ENCODE measurements around the gene ZBTB38.

ZBTB38 gene

DNA sequence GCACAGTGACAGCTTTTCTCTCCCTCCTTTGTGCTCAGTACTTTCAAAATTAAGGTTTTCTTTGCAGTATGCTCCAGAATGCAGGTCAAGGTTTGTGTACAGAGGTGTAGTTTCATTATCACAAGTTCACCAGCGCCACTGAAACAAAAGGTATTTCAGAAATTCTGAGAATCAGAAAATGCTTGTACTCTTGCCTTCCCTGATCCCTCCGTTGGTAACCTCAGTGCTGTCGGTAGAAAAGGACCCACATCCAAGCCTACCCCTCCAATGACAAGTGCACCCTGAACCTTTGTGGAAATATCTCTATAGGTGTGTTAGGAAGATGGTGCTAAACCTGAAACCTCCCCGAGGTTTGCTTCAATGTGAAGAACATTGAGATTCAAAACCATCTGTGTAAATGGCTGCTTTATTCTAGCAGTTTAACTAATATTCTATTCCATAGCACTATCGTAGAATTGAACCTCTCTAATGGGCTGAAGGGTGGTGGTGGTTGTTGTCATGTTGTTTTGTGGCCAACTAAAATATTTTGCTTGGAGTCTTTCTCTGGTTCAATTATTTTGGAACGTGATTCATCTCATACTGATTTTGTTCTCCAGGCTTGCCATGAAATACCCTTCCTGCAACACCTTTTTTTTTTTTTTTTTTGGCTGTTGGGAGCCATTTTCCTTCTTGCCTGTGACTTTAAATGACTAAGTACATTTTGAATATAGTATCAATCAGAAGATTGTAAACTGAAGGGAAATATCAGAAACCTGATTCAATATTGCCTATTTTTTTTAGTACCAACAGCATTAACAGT is 20.7 kb downstream of the ZBTB38 start:
- no peak for DNase-seq

DNA sequence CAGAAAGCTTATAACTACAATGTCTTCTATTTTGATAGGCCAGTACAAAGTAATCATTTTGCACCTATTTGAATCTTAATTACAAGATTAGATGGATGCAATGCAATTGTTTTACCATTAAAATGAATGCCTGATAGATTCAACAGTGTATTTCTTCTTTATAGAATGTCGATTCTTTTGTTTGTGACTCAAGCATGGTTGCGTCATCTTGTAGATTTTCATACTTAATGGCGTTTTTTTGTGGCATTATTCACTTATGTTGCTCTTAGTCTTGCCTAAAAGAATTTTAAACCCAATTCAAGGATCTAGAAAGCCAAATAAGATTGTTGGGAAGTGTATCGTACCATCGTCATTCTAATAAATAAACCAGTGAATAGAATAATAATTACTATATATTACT is 21.4 kb downstream of the ZBTB38 start:
- no peak for DNase-seq

DNA sequence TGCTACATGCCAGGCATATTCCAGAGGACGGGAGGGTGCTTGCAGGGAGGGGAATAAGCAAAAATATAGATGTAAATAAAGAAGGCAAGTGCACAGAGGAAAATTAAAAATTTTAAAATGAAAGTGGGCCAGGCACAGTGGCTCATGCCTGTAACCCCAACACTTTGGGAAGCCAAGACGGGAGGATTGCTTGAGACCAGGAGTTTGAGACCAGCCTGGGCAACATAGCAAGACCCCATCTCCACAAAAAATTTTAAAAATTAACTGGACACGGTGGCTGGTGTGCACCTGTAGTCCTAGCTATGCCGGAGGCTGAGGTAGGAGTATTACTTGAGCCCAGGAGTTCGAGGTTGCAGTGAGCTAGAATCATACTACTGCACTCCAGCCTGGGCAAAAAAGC is 22.4 kb downstream of the ZBTB38 start:
- no peak for DNase-seq

DNA sequence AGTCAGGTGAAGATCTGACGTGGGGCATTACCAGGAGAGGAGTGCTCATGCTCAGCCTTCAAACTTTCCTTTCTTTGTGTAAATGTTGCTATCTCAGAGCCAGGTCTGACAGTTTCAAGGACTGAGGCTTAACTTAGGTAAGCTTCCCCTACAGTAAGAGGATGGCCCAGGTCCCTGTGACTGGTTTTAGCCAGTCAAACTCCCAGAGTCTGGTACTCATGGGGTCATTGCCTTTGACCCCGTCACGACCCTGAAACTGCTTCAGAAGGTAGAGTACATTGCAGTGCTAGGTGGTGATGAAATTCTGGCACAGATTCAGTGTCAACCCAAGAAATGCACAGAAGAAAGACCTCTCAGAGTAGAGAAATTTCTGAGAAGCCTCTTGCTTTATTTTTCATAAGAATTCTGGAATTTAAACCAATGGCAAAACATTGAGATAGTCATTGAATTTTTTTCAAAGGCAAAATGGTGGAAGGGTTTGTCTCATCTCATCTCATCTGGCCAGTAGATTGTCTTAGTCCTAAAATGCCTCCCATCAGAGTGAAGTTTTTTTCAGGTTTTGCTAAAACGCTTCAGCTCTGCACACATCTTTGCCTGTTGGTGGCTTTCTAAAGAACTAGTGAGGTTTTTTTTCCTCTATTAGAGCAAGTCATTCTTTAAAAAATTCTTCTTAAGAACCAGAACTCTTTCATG is 23.1 kb downstream of the ZBTB38 start:
- DNase-seq: no peak

DNA sequence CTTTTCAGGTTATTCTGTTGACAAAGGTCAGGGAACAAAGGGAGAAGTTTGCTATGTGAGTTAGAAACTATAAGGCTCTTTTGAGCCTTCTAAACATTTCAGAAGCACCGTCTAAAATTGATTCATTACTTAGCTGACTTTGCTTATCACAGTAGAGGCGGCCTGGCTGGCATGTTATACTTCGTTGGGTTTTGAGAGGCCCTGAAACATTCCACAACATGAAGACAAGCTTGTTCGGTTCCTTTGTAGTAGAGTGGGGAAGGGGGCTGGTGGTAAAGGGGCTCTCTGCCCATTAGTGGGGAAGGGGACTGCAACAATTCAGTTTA is 23.6 kb downstream of the ZBTB38 start:
- no peak for DNase-seq

DNA sequence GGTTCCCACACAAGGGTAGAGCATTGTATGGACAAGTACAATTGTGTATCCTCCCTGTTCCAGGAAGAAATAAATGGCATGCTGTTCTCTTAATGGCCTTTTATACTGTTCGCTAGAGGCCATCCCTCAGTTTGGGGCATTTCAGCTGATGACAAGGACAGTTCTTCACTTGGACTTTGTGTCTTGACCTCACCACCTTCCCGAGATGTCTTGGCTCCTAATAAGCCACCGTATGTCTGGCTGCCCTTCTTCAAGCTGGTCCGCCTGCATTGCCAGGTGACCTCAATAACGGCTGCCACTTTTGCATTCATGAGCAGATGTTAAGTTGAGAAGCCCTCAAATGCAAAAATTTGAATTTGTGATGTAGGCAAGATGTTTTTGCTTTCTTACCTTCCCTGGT is 24.1 kb downstream of the ZBTB38 start:
- no peak for DNase-seq

DNA sequence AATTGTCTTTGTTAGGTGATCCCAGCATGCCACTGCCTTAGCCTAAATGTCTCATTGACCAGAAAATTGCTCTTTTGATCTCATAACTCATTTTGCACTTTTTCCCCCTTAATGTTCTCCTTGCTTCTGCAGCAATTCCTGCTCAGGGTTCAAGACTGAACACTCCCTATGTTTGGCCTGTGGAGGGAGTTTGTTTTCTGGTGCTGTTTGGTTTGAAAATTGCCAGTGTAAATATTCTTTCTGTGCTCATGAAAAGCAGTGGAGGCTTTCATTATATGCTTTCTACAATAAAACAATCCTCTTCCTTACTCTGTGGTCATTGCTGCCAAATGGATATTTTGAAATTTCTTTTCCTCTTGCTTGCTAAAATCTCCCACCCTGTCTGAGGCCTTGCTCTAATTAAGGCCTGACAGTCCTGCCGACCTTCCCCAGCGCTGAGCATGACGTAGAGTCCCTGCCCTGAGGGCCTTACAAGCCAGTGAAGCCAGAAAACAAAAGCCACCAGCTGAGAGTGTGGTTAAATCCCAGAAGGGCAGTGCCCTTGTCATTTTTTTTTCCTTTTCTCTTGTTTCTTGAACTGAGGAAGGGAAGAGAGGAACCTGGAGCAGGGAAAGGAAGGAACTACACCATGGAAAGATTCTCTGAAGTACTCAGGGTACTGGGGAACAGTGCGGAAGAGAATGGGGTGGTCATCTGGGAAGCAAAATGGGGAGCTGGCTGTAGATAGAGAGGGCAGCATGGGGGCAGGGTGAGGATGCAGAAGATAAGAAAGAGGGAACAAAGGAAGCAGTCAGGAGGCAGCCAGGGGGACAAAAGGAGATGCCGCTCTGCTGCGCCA is 24.8 kb downstream of the ZBTB38 start:
- DNase-seq: no peak

DNA sequence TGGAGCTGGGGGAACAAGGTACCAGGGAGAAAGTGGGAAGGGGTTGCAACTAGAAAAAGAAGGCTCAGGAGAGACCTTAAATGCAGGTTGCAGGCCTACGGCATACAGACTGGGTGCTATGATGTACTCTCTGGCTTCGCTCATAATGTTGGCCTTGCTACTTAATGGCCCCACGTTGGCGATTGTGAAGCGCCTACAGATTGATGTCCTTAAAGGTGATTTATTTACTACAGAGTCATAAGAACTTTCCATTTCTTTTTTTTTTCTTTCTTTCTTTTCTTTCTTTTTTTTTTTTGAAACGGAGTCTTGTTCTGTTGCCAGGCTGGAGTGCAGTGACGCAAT is 25.4 kb downstream of the ZBTB38 start:
- DNase-seq: no peak

DNA sequence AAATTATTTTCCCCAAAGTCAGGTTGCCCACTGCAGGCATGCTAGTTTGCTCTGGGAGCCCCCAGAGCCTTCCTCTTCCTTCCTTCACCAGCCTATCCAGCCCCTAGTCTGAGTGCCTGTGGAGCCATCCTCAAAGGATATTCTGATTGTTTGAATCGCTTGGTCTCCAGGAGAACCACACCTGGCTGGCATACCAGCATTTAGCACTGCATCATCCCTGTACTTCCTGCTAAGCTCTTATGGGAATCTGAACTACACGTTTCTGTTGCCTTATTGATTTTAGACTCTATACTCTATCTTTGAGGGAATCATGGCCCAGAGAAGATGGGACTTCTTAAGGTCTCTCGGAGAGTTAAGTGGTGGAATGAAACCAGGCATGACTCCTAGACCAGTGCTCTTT is 26.3 kb downstream of the ZBTB38 start:
- DNase-seq: no peak

DNA sequence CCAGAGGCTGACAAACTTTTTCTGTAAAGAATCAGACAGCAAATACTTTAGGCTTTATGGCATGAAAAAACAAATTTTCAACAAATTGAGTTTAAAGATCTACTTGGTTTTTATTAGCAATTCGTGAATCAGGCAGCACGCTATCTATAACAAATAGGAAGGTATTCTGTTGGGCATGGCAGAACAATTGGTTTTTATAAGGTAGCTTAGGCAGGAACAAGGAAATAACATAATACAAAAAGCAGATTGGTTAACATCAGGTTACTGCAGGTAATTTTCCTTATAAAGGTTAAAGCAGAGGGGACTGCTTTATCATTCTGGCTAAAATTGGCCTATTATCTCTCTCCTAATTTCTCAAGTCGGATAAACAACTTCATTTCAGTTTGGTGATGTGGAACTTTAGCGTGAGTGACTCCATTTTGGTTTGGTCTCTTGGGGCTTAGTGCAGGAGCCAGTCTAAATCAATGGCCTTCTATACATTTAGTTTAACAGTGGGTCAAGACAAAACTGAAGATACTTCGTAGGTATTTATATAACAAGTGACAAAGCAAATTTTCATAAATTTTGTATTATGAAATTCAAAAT is 26.8 kb downstream of the ZBTB38 start:
- no peak for DNase-seq

DNA sequence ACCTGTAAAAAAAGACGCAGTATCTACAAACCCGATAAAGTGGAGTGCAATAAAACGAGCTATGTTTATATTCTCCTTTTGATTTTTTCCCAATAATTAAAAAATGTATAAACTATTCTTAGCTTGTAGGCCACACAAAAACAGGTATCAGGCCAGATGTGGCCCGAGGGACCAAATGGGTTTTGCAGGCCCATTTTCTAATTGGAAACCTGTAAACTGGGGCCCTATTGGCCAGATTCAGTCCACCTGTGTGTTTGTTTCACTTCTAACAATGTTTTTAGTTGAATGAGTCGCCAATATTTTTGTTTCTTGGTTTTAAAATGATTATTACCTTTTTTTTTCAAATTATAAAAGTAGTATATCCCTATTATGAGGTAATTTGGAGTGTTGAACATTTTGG is 29.7 kb downstream of the ZBTB38 start:
- DNase-seq: no peak

DNA sequence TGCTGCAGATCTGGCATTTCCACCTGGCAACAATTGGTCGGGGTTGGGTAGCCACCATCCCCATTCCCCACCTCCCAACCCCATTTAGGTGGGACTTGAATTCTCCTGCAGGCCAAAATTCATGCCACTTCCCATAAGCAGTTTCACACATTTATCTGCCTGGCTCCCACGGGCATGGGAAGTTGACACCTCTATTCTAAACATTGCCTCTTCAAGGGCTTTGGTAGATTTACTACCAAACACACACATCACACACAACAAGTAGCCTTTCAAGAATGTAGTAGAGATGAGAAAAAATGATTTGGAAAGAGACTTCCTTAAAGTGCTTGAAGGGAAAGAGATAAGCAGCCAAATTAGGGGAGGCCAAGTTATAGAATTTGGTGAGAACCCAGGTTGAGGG is 30.9 kb downstream of the ZBTB38 start:
- DNase-seq: no peak

DNA sequence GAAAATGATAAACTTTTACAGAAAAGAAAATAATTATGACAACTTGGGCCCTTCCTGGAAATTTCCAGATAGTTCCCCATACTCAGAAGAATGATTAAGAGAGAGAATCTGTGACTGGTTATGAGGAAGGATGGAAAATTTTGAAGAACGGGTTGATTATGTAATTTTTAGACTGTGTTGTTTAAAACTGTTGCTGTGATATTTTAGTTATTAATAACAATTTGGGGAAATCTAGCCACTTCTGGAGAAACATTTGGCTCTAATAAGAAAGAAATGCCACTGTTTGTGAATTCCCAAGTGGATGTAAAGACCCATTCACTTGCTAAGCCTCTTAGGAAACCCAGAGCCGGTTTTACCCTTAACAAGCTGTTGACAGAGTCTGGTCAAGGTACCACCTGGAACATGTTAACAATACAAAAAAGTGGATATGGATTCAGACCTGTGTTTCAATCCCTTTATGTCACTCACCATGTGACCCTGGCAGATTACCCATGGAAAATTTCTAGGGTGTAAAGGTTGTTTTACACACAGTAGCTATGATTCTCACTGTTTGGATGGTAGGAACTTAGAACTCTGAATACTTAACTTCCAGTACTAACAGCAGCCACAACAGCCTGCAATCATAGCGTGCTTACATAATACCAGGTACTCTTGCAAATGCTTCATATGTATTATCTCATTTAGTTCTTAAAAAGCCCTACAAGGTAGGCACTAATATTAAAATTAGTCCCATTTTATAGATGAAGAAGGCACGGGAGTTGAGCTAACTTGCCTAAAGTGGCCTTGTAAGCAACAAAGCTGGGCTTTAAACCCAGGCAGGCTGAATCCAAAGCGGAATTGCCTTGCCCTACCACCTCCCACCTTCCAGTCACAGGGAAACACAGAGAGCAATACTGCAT is 32.0 kb downstream of the ZBTB38 start:
- DNase-seq: no peak

DNA sequence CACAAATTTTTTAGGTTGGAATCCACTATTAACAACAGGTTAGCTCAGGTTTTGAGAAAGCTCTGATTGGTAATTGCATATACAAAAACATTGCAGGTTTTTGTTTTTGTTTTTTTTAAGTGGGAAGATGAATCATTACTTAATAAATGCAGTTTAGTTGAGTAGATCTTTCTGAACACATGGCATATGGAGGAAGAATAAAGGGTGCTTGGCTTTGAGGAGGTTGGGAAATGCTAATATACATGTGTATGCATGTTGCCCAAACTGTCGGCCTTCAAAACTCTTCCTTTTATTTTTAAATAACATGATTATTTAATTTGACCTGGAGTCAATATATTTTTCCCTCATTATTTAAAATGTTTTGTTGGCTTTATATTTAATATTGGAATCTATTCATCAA is 32.8 kb downstream of the ZBTB38 start:
- DNase-seq: no peak

DNA sequence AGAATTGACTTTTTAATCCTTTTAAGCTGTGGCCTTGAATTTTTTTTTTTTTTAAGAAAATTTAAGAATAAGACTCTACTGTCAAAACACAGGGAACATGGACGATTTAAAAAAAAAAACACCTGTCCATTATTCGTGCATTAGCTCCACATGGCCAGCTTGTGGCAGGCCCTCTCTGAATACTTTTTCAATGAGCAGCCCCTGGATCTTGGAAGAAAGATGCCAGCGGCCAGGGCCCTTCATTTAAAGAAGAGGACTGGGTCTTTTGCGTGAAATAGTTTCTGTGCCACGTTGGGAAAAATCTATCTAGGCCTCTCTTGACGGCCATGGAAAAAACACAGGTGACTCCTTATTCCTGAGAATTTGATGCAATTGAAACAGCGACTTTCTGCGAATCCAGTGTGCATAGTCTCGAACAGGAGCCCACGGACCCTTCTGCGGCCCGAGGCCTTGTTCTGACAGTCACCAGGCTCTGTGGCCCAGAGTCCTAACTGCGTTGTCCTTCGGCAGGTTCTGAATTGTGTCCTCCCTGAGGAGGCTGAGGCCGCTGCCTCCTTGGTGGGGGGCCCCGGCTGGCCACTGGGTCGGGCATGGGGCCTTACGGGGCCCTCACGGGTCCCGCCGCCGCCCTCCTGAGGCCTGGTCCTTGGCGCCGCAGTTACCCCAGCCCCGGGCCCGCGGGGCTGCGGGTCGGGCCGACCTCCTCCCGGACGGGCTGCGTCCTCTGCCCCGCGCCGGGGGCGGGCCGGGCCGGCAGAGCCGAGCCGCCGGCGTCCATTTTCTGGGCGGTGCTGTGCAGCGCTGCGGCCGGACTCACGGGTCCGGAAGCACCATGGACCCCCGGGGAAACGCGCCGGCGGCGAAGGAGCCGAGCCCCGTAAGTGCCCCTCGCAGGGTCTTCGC is 33.5 kb downstream of the ZBTB38 start:
- DNase-seq: peak; percentile 33

DNA sequence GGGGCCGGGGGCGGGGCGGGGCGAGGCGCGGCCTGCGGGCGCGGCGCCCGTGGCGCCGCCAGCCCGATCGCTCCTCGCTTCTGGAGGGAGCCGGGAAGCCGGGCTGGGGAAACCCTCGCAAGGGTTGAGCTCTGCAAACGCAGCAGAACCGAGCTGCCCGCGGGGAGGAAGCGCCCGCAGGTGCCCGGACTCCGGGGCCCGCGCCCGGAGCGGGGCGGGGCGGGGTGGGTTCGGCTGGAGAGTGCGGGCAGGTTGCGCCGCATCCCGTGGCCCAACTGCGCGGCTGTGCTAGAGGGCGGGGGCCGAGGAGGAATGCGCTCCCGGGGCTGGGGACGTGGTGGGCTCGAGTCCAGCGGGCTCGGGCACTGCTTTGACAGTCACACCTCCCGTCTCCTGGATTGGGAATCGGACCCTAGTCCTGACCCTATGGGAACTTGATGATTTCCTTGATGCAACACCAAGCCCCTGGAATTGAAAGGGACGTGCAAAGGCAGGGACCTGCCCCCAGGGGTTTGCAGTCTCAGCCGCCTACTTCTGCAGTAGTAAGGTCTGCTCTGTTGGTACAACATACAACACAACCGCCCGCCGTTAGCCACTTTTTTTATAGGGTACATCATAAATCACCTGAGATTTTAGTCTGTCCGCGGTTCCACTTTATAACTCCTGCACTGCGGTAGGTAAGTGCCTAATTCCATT is 34.3 kb downstream of the ZBTB38 start:
- peak; percentile 48 for DNase-seq

DNA sequence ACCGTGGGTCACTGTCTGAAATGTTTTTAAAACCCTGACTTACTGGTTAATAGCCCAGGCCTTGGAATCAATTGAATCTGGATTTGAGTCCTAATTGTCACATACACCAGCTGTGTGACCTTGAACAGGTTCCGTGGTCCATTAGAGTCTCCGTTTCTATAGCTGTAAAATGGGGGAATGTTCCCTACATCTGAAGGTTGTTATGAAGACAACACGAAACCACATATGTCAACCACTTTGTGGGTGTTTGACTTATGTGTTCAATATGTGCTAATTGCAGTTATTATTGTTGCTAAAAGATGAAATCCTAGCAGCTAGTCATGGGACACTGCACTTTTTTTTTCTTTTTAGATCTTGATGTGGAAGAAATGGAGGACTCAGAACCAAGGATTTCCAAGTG is 35.3 kb downstream of the ZBTB38 start:
- DNase-seq: no peak

DNA sequence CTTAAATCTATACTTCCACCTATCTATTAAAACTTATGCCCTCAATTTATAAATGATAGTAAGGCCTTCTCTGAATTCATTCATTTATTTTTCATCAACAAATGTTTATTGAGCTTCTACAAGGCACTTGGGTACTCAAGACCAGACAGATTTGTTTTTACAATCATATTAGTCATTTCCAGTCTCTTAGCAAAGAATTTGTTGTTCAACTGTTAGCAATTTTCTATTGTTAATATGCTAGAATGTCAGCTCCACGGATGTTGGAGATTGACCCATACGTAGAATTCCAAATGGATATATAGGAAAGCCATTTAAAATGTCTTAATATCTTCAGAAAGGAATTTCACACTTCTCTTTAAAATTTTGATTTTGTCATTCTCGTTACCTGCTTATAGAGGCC is 36.7 kb downstream of the ZBTB38 start:
- no peak for DNase-seq

DNA sequence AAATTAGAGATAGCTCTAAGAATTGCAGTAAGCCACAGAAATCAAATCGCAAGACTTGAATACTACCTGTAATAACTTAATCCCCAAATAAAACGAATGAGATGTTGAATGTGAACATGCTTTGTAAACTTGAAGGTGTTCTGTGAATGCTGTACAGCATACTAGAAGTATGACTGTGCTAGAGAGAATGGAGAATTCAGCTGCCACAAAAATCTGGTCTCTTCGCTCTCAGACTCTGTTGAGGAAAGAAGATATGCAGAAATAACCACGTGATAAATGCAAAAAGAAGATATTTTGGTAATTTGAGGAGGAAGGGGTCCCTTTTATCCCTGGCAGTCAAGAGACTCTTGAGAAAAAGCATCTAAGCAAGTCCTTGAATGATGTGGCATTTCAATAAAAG is 37.3 kb downstream of the ZBTB38 start:
- DNase-seq: no peak

DNA sequence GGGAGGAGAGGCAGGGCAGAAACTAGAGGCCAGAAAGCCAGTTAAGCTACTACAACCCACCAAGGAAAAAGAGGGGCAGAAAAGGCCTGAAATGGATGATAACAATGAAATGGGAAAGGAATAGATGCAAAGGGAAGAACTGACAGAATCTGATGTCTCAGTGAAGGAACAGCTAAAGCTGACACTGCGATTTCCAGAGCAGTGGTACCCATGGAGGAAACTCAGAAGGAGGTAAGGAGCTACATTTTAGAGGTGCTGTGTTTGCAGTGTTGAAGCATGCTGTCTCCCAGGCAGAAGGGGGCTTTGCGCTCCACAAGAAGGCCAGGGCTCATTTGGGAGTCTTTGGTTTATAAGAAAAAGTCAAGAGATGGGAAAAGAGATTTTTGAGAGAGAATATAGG is 38.0 kb downstream of the ZBTB38 start:
- no peak for DNase-seq

DNA sequence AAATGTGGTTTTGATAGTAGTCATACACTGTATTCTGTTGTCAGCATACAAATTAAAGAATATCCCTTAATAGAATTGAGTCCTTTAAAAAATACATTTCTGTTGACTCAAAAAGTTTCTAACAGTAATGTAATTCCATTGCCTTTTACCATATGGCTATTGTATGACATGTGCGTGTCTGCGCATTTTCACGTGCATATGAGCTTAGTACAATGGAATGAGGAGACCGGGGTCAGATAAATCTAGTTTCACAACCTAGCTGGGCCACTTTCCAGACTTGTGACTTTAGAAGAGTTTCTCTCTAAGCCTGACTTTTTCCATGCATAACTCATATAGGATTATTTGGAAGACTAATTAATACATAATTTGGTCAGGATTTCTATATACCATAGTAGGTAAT is 38.7 kb downstream of the ZBTB38 start:
- no peak for DNase-seq

Data from stimulated activated CD4-positive, alpha-beta T cell treated with anti-CD3 and anti-CD28 coated beads, Interleukin-4, amount 100 ng/mL, for 24 hours (primary cell).